ENCODE results near the gene SV2A.

Gene SV2A

GRCh38 chr1:149886396-149887195 lies 31.0 kb downstream of the SV2A start (continued):
- TF ChIP-seq INSM2 (tag by site-specific recombination; IDR thresholded peaks at IDR 0.05) (no peak), ZNF37A (tag by site-specific recombination; IDR thresholded peaks at IDR 0.05) (no peak), SP3 (tag by site-specific recombination; IDR thresholded peaks at IDR 0.05) (peak; percentile 67), ZNF311 (tag by site-specific recombination; IDR thresholded peaks at IDR 0.05; ENCODE audit: borderline replicate concordance) (no peak), ZNF266 (tag by site-specific recombination; IDR thresholded peaks at IDR 0.05; ENCODE audit: low read depth) (no peak), ZNF654 (tag by site-specific recombination; IDR thresholded peaks at IDR 0.05; ENCODE audit: low read depth) (no peak), ZNF521 (tag by site-specific recombination; IDR thresholded peaks at IDR 0.05) (no peak), ZNF449 (tag by site-specific recombination; IDR thresholded peaks at IDR 0.05) (peak; percentile 74), ZNF2 (tag by site-specific recombination; IDR thresholded peaks at IDR 0.05) (peak; percentile 77), ELK4 (IDR thresholded peaks at IDR 0.05; ENCODE audit: borderline replicate concordance, low read depth, low read length) (no peak), ZNF280D (tag by site-specific recombination; IDR thresholded peaks at IDR 0.05) (no peak), ZBTB49 (tag by site-specific recombination; IDR thresholded peaks at IDR 0.05; ENCODE audit: low read depth) (no peak), ZNF510 (tag by site-specific recombination; IDR thresholded peaks at IDR 0.05; ENCODE audit: insufficient replicate concordance) (no peak), ZNF707 (tag by site-specific recombination; IDR thresholded peaks at IDR 0.05) (no peak), OVOL3 (tag by site-specific recombination; IDR thresholded peaks at IDR 0.05) (no peak), ZNF514 (tag by site-specific recombination; IDR thresholded peaks at IDR 0.05) (no peak), ZNF585B (tag by site-specific recombination; IDR thresholded peaks at IDR 0.05) (no peak), ZNF580 (tag by site-specific recombination; IDR thresholded peaks at IDR 0.05) (0 out of 2 replicates have a peak, but pooled peaks have one; percentile 10), CTCF (tag by site-specific recombination; IDR thresholded peaks at IDR 0.05) (no peak), ZBTB26 (tag by site-specific recombination; optimal IDR thresholded peaks at IDR 0.05) (peak; percentile 73), ZNF692 (tag by site-specific recombination; IDR thresholded peaks at IDR 0.05) (no peak; the same call in 1 of the 2 replicates), ZNF600 (tag by site-specific recombination; IDR thresholded peaks at IDR 0.05) (peak; percentile 37; the same call in 1 of the 2 replicates)
